ENCODE measurements around the gene NOX3.
"Not testable (repeated sequence)": the region's sequence is repeated elsewhere in the genome, so short reads cannot be mapped to it uniquely, and the experiment has no call there.

The NOX3 gene

GRCh38 chr6:155481215-155481614 lies 25.6 kb upstream of the NOX3 start:
- H3K4me2 ChIP-seq (ENCODE audit: insufficient read depth, low read length) = no peak overlapping the region
- no peak overlapping the region for H3K27ac ChIP-seq (ENCODE audit: low read length)
- ATAC-seq (ENCODE audit: insufficient read depth, low read depth) = no peak
- H2AFZ ChIP-seq (ENCODE audit: low read depth, low read length) = no peak overlapping the region
- no peaks in the 10 kb centered on the region for H3K36me3 ChIP-seq (ENCODE audit: insufficient read depth, low read length)
- DNase-seq = no peak
- H3K79me2 ChIP-seq (ENCODE audit: insufficient read depth, low read length) = no peaks in the 10 kb centered on the region
- no peaks in the 10 kb centered on the region for H3K27me3 ChIP-seq (ENCODE audit: insufficient read depth, low read length, poor library complexity)
- no peaks in the 10 kb centered on the region for H4K20me1 ChIP-seq (ENCODE audit: insufficient read depth, low read length)
- H3K4me1 ChIP-seq (ENCODE audit: insufficient read depth, low read length) = no peaks in the 10 kb centered on the region
- TF ChIP-seq CTCF (IDR thresholded peaks at IDR 0.05; ENCODE audit: borderline replicate concordance, extremely low read depth, low read length, poor library complexity, severe bottlenecking) = no peak
- TF ChIP-seq EZH2 (IDR thresholded peaks at IDR 0.05; ENCODE audit: borderline replicate concordance, low read depth, low read length, severe bottlenecking) = no peak
- no peaks in the 10 kb centered on the region for H3K9me3 ChIP-seq (ENCODE audit: insufficient read depth, low read length, severe bottlenecking)
- H3K9ac ChIP-seq (ENCODE audit: low read depth, low read length) = no peak overlapping the region
- H3K4me3 ChIP-seq (ENCODE audit: low read depth in 1 of 2, low read length in 2 of 2) = no peak overlapping the region

- ATAC-seq (ENCODE audit: insufficient read depth, low read depth) (no peak), DNase-seq (no peak)
- H3K36me3 ChIP-seq (ENCODE audit: insufficient read depth, low read length) = no peaks in the 10 kb centered on the region
- no peaks in the 10 kb centered on the region for H4K20me1 ChIP-seq (ENCODE audit: insufficient read depth, low read length)
- no peak overlapping the region for H3K4me3 ChIP-seq (ENCODE audit: low read depth in 1 of 2, low read length in 2 of 2)
- no peak overlapping the region for H2AFZ ChIP-seq (ENCODE audit: low read depth, low read length)
- no peaks in the 10 kb centered on the region for H3K79me2 ChIP-seq (ENCODE audit: insufficient read depth, low read length)
- H3K4me1 ChIP-seq (ENCODE audit: insufficient read depth, low read length) = no peaks in the 10 kb centered on the region
- H3K9me3 ChIP-seq (ENCODE audit: insufficient read depth, low read length, severe bottlenecking) = no peaks in the 10 kb centered on the region
- H3K4me2 ChIP-seq (ENCODE audit: insufficient read depth, low read length) = no peak overlapping the region
- H3K9ac ChIP-seq (ENCODE audit: low read depth, low read length) = no peak overlapping the region
- no peak for TF ChIP-seq EZH2 (IDR thresholded peaks at IDR 0.05; ENCODE audit: borderline replicate concordance, low read depth, low read length, severe bottlenecking)
- TF ChIP-seq CTCF (IDR thresholded peaks at IDR 0.05; ENCODE audit: borderline replicate concordance, extremely low read depth, low read length, poor library complexity, severe bottlenecking) = no peak
- no peak overlapping the region for H3K27ac ChIP-seq (ENCODE audit: low read length)
- no peaks in the 10 kb centered on the region for H3K27me3 ChIP-seq (ENCODE audit: insufficient read depth, low read length, poor library complexity)
These were observed 18.1 kb upstream of the NOX3 start for GRCh38 chr6:155473741-155474140.

GRCh38 chr6:155472886-155473285 lies 17.2 kb upstream of the NOX3 start:
- H3K9ac ChIP-seq (ENCODE audit: low read depth, low read length) = no peak overlapping the region
- no peak overlapping the region for H2AFZ ChIP-seq (ENCODE audit: low read depth, low read length)
- no peaks in the 10 kb centered on the region for H4K20me1 ChIP-seq (ENCODE audit: insufficient read depth, low read length)
- no peak for TF ChIP-seq EZH2 (IDR thresholded peaks at IDR 0.05; ENCODE audit: borderline replicate concordance, low read depth, low read length, severe bottlenecking)
- no peak for TF ChIP-seq CTCF (IDR thresholded peaks at IDR 0.05; ENCODE audit: borderline replicate concordance, extremely low read depth, low read length, poor library complexity, severe bottlenecking)
- H3K4me1 ChIP-seq (ENCODE audit: insufficient read depth, low read length) = no peaks in the 10 kb centered on the region
- H3K27ac ChIP-seq (ENCODE audit: low read length) = no peak overlapping the region
- DNase-seq = no peak
- H3K4me3 ChIP-seq (ENCODE audit: low read depth in 1 of 2, low read length in 2 of 2) = no peak overlapping the region
- H3K4me2 ChIP-seq (ENCODE audit: insufficient read depth, low read length) = no peak overlapping the region
- ATAC-seq (ENCODE audit: insufficient read depth, low read depth) = no peak
- H3K9me3 ChIP-seq (ENCODE audit: insufficient read depth, low read length, severe bottlenecking) = no peaks in the 10 kb centered on the region
- H3K79me2 ChIP-seq (ENCODE audit: insufficient read depth, low read length) = no peaks in the 10 kb centered on the region
- H3K27me3 ChIP-seq (ENCODE audit: insufficient read depth, low read length, poor library complexity) = no peaks in the 10 kb centered on the region
- H3K36me3 ChIP-seq (ENCODE audit: insufficient read depth, low read length) = no peaks in the 10 kb centered on the region

- not testable (repeated sequence) for H3K27me3 ChIP-seq (ENCODE audit: insufficient read depth, low read length, poor library complexity); H3K27ac ChIP-seq (ENCODE audit: low read length); H2AFZ ChIP-seq (ENCODE audit: low read depth, low read length); ATAC-seq (ENCODE audit: insufficient read depth, low read depth); H3K36me3 ChIP-seq (ENCODE audit: insufficient read depth, low read length); H3K9me3 ChIP-seq (ENCODE audit: insufficient read depth, low read length, severe bottlenecking); H3K4me1 ChIP-seq (ENCODE audit: insufficient read depth, low read length); H3K4me2 ChIP-seq (ENCODE audit: insufficient read depth, low read length); DNase-seq; H3K9ac ChIP-seq (ENCODE audit: low read depth, low read length); H3K79me2 ChIP-seq (ENCODE audit: insufficient read depth, low read length); H4K20me1 ChIP-seq (ENCODE audit: insufficient read depth, low read length); H3K4me3 ChIP-seq (ENCODE audit: low read depth in 1 of 2, low read length in 2 of 2)
These were observed 15.5 kb upstream of the NOX3 start for GRCh38 chr6:155470979-155471616.

- not testable (repeated sequence) for H3K4me3 ChIP-seq (ENCODE audit: low read depth in 1 of 2, low read length in 2 of 2); H2AFZ ChIP-seq (ENCODE audit: low read depth, low read length); H3K27me3 ChIP-seq (ENCODE audit: insufficient read depth, low read length, poor library complexity); H4K20me1 ChIP-seq (ENCODE audit: insufficient read depth, low read length); ATAC-seq (ENCODE audit: insufficient read depth, low read depth); H3K79me2 ChIP-seq (ENCODE audit: insufficient read depth, low read length); H3K9ac ChIP-seq (ENCODE audit: low read depth, low read length); H3K9me3 ChIP-seq (ENCODE audit: insufficient read depth, low read length, severe bottlenecking); H3K36me3 ChIP-seq (ENCODE audit: insufficient read depth, low read length); H3K27ac ChIP-seq (ENCODE audit: low read length); H3K4me1 ChIP-seq (ENCODE audit: insufficient read depth, low read length); DNase-seq; H3K4me2 ChIP-seq (ENCODE audit: insufficient read depth, low read length)
These were observed 12.9 kb upstream of the NOX3 start for GRCh38 chr6:155468543-155468942.

Measured in DND-41 (cell line).